HG03066 (cell line): ENCODE results near the gene TEX26.

ENCODE experiments used
- ATAC-seq: cut with Tn5 transposase; IDR thresholded peaks from one replicate; pipeline ENCODE4 v1.9.1; 2021; ENCODE audit warnings: low read depth; ENCODE audit not compliant: unreplicated experiment

Gene TEX26

GRCh38 chr13:31011193-31011860 is 78.9 kb downstream of the TEX26 start:
- ATAC-seq: no peak

GRCh38 chr13:31011901-31012654 is 79.6 kb downstream of the TEX26 start:
- no peak for ATAC-seq

GRCh38 chr13:31012655-31013024 is 80.2 kb downstream of the TEX26 start:
- no peak for ATAC-seq

- ATAC-seq: no peak
These were observed 82.0 kb downstream of the TEX26 start for GRCh38 chr13:31014456-31014855.

- no peak for ATAC-seq
These were observed 82.7 kb downstream of the TEX26 start for GRCh38 chr13:31015199-31015598.

- ATAC-seq: no peak
These were observed 84.2 kb downstream of the TEX26 start for GRCh38 chr13:31016342-31017325.

- ATAC-seq: no peak
These were observed 86.1 kb downstream of the TEX26 start for GRCh38 chr13:31018511-31018910.

GRCh38 chr13:31020996-31021395 is 88.5 kb downstream of the TEX26 start:
- ATAC-seq: no peak

- no peak for ATAC-seq
These were observed 89.9 kb downstream of the TEX26 start for GRCh38 chr13:31022288-31022895.

- no peak for ATAC-seq
These were observed 90.6 kb downstream of the TEX26 start for GRCh38 chr13:31022928-31023530.
